Anterior cingulate cortex (tissue), 58 donors: ENCODE results near the gene DYNAP.

ENCODE experiments used
- DNase-seq, 58 donors: peaks; one replicate each; lab custom pipeline; 2025; lab: John Stamatoyannopoulos, UW

DYNAP gene, protein sequence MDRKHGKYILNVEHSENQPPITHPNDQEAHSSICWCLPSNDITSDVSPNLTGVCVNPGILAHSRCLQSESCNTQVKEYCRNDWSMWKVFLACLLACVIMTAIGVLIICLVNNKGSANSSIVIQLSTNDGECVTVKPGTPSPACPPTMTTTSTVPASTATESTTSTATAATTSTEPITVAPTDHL

DNA sequence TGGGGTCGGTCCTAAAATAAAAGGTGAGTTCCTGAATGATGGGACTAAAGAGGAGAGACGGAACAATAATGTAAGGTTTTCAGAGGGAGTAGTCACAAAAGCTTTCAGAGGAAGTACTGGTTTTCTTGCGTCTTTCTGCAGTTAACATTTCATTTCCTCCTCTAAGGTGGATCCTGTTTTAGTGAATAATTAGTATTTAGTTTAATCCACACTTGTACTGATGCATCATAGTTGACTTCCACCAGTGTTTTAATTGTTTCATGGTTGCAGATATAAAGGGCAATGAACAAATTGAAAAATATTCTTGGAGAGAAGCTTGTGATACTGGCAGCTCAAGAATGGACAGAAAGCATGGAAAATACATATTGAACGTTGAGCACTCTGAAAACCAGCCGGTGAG is at the start of gene DYNAP:
DYNAP (plus strand) TSS at position 301 of the 400 bp plus-strand sequence; CDS start at position 339, 38 bp downstream.
- no peak for DNase-seq

DNA sequence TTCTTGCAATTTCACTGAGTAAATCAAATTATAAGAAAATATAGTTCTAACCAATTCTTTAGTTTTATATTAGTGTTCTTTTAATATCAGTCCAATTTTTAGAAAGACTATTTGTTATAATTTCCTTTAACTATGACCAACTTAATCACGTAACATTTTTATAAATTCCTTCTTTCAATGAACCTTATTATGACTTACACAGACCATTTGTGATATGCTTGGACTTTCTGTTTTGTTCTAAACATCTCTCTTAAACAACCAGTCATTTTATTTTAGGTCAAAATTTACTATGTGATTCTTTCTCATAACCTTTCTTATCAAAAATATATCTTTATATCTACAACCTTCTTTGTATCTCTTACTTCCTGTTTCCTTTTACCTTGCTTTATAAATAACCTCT is 39.5 kb upstream of the DYNAP start:
- DNase-seq: no peak

- DNase-seq: no peak
These were observed 35.8 kb upstream of the DYNAP start for GRCh38 chr18:54555286-54555685.

DNA sequence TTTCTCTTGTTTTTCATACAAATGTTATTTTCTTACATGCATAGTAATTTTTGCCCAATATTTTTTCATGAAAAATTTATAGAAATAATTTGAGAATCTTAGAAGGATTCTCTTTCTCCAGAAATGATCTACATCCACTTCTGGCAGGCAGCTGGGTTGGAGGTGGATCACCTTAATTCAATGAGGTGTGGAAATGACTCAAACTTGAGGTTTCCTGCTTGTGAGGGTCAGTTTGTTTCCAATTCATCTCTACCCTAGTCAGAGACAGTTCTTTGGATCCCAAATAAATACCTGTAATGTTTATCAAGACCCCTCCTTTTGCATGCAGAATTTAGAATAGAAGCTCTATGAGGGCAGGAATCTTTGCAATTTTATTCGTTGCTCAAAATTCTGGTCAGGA is 35.0 kb upstream of the DYNAP start:
- no peak for DNase-seq

DNA sequence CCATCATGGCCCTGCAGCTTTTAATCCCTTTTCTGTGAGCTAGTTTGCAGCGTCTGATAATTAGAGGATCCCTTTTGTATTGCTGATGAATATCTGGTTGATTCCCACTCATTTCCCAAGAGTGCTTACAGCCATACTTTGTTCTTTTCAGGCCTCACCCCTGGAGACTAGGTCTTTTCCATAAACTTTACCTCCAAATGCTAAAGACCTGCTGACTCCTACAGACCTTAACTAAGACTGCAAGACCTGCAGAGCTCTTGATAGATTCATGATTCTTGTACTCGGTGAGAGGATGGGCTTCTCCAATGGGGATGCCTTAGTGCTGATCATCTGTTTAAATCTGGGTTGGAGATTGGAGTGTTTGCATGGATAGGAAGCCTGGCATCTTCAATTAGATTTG is 33.1 kb upstream of the DYNAP start:
- no peak for DNase-seq

DNA sequence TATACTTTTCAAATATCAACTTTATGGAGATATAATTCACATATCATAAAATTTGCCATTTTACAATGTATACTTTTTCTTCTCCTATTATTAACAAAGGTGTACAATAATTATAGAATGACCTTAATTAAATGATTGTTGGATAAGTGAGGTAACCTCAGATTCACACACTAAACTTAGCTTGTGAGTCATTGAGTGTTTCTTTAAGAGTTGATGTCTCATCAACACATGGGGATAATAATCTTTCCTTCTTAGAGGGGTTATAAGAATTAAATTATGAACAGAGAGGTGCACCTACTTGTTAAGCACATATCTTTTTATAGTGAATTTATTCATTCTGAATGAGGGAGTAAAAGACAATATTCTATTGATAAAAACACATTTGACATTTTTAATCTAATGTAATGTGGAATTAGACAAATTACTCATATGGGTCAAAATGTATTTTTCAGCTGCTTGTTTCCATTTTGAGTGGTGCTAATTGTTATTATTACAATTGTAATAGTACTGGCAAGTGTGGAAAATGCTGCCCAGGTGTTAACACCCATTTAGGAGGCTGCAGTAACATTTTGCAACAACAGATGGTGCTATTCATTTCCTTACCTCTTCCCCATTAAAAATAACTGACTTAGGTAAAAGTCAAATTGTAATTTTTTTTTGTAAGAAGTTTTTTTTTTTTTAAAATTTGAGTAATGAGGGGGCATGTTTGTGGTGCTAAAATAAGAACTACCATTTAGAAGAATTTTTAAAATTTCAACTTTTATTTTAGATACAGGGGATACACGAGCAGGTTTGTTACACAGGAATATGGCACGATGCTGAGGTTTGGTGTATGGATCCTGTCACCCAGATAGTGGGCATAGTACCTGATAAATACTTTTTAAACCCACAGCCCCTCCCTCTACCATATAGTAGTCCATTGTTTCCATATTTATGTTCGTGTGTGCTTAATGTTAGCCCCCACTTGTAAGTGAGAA is 32.1 kb upstream of the DYNAP start:
- DNase-seq: no peak

DNA sequence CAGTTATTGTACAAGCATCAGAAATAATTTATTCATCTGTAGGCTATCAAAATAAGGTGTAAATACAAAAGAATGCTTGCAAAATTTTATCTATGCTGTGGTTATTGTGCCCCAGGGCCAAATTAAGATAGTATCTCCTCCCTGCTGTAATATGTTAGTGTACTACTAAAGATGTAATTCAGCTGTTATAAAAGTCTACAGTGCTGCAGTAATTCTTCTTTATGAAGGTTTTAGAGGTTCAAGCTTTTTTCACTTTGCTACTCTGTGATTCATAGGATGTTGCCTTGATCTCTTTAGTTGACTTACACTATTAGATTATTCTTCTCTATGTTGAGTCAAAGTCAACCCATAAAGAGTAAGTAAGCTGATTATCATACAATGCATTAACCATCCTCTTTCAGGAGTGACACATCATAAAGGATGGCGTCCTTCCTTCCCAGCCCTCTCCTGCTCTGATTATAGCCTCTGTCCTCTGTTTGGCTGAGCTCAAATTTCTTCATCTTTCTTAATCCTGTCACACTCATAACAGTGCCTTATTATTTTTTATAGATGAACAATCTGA is 29.3 kb upstream of the DYNAP start:
- DNase-seq: no peak

DNA sequence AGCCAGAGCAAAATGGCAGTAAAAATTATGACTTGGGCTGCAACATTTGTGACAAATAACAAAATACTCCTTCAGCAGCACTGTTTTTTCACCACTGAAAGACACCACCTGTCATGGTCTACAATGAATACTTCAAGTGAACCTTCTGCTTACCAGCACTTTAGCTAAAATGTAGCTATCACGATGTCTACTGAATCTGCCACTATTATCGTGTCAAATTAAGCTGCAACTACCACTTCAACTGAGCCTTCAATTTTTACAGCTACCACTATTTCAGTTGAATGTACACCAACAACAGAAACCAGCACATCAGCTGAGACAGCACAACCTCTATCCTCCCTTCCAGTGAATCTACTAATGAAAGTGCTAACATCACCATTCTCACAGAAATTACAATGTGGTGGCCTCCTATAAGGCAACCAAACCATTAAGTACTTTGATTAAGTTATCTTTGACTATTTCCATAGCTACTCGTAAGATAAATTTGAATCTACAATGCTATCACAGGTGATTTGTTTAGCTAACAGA is 10.8 kb upstream of the DYNAP start:
- DNase-seq: no peak

- DNase-seq: no peak
These were observed 7.0 kb upstream of the DYNAP start for GRCh38 chr18:54584065-54584464.

- DNase-seq: no peak
These were observed 5.3 kb upstream of the DYNAP start for GRCh38 chr18:54585743-54586142.

GRCh38 chr18:54604211-54604610 is 13.2 kb downstream of the DYNAP start:
- DNase-seq: no peak

DNA sequence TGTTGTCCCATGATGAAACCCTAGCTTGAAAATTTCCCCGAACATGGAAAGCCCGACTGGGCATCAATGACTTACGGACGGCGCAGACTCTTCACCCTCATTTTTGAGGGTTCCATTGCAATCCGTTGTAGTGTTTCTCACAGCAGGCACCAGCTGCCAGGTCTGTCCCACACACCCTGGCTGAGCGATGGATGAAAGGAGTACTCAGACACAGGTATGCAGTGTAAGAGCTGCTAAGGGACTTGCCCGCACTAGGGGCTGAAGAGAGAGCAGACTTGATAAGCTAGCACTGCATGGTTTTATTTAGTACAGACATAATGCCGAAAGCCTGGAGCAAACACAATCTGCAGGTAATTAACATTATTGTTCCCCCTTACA is 15.8 kb downstream of the DYNAP start:
- no peak for DNase-seq

GRCh38 chr18:54607213-54608027 is 16.4 kb downstream of the DYNAP start:
- no peak for DNase-seq

DNA sequence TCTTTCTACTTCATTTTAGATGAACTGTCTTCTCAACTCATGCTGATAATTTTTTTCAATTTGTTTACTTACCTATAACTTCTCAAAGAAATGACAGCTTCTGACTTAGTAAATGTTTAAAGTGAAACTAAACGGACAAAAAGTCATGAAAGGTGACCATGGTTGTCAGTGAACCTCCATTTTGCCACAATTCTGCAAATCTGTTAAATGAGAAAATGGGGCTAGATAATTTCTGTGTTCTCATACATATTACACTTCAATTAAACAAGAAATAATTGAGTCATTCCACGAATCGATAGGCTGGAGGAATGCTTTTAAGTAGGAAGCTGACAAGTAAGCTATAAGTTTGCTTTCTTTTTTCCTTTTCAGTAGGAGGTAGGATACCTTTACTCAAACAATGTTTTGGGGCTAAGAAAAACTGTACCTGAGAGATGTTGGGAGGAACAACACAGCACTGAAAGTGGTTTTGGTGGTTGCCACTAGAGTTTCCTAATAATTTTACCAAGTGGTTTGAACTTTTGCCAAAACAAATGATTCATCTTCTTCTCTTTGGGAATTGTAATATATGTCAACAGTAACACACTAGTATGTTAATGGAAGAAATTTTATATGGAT is 17.1 kb downstream of the DYNAP start:
- no peak for DNase-seq

DNA sequence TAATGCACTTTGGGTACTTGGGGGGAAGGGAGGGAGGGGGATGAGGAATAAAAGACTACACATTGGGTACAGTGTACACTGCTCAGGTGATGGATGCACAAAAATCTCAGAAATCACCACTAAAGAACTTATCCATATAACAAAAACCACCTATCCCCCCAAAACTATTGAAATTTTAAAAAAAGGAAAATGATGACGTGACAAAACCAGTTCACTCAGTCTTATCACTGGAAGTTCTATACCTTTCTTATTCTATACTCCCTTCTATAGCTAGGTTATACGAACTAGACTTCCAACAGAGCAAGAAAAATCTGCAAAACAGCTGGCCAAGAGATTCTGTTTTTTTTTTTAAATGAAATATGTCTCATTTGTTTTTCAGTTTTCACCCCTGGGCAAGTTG is 20.8 kb downstream of the DYNAP start:
- DNase-seq: no peak

DNA sequence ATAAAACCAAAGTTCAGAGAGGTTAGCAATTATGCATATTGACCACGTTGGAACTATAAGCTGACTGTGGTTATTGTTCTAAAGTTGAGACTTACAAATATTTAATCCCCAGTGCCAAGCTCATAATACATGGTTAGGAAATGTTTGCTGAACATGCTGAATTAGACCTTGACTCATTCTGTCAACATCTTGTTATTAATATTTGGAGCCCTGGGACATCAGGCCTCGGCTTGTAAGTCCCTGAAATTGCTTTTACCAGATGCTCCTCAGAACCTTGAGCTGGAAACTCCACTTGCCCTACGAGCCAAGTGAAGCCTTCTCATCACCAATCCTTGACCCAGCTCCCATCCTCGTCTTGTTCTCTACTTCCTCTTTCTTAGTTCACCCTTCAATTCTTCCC is 21.2 kb downstream of the DYNAP start:
- no peak for DNase-seq

GRCh38 chr18:54613174-54613573 is 22.1 kb downstream of the DYNAP start:
- no peak for DNase-seq

GRCh38 chr18:54616220-54616848 is 25.3 kb downstream of the DYNAP start:
- no peak for DNase-seq

- no peak for DNase-seq
These were observed 31.0 kb downstream of the DYNAP start for GRCh38 chr18:54622084-54622483.

DNA sequence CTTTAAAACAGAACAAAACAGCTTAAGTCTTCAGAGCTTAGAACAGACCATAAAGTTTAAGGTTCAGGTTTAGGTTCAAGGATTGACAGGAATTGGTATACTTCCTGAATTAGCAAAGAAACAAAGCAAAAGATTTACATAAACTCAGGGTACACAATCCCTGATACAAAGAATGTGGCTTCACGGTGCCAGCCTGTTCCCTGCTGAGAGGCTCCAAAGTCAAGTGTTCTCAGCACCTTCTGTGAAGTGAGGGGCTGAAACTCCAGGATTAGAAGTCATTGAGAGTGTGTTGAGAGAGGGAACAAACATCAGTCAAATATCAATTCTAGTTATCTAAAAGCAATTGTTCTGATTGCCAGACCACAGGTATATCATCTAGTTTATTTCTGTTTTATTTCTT is 35.7 kb downstream of the DYNAP start:
- no peak for DNase-seq
